ES-I3 (cell line): ENCODE data around the gene TFCP2.

Source experiments
- H3K36me3 ChIP-seq: 2 replicates; pipeline ENCODE4 v1.6.1; 2013; ENCODE audit warnings: mild to moderate bottlenecking, low read length, control low read depth, moderate library complexity; ENCODE audit not compliant: insufficient read depth
- H3K4me1 ChIP-seq: 2 replicates; pipeline ENCODE4 v1.6.1; 2013; ENCODE audit warnings: mild to moderate bottlenecking, control low read depth, low read length; ENCODE audit not compliant: insufficient read depth
- H3K9ac ChIP-seq: 2 replicates; pipeline ENCODE4 v1.6.1; 2013; ENCODE audit warnings: low read depth, mild to moderate bottlenecking, low read length, moderate library complexity
- H3K9me3 ChIP-seq: 2 replicates; pipeline ENCODE4 v1.6.1; 2013; ENCODE audit warnings: mild to moderate bottlenecking, low read length, moderate library complexity; ENCODE audit not compliant: control insufficient read depth, insufficient read depth

TFCP2 gene

DNA sequence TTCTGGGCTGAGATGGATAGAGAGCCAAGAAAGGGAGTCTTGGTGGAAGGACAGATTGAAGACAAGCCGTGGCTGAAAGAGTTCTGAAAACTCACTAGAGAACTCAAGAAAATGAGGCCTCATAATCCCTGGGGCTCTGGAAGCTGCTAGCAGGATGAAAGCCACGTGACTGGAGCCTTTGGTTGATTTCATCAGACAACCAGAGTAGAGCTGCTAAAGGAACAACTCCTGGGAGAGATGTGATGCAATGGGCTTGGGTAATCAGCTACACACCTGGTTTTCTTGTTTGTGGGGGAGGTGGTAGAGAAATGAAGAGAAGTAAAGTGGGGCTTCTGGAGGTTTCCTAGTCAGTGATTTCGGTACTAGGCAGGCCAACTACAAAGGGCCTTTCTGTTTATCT lies 102.9 kb downstream of the TFCP2 start:
- peaks cover 25% of the 10 kb centered on the region for H3K36me3 ChIP-seq
- H3K4me1 ChIP-seq: no peaks in the 10 kb centered on the region
- no peaks in the 10 kb centered on the region for H3K9me3 ChIP-seq
- H3K9ac ChIP-seq: no peak overlapping the region

DNA sequence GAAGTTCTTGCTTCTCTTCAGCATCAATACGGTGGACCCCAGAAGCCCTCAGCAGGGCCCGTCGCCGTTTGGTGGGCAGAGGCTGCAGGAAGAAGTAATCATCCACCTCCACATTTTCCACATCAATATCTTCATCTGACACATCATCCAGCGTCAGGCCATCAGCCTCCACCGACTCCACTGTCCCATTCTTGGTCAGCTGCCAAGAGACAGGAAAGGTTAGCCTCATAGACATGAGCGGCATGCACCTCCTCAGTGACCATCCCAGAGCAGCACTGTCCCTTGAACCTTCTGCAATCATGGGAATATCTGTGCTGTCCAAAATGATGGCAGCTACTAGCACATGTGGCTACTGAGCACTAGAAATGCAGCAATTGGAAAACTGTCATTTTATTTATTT lies 105.2 kb downstream of the TFCP2 start:
- H3K9ac ChIP-seq: no peak overlapping the region
- no peaks in the 10 kb centered on the region for H3K9me3 ChIP-seq
- H3K4me1 ChIP-seq: no peaks in the 10 kb centered on the region
- H3K36me3 ChIP-seq: peaks cover 20% of the 10 kb centered on the region

GRCh38 chr12:51067229-51067628 lies 105.7 kb downstream of the TFCP2 start:
- H3K9ac ChIP-seq: no peak overlapping the region
- no peaks in the 10 kb centered on the region for H3K9me3 ChIP-seq
- no peaks in the 10 kb centered on the region for H3K4me1 ChIP-seq
- H3K36me3 ChIP-seq: peaks cover 20% of the 10 kb centered on the region

DNA sequence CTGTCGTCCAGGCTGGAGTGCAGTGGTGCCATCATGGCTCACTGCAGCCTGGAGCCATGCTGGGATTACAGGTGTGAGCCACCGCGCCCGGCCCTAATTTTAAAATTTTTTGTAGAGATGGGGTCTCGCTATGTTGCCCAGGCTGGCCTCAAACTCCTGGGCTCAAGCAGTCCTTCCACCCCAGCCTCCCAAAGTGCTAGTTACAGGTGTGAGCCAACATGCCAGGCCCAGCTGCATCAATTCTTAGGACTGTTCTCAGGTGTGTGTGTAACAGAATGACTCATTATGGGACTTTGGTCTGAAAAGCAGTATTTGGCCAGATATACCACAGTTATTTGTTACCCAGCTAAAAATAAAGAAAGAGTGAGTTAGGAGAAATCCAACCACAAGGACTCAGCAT lies 107.4 kb downstream of the TFCP2 start:
- Histone ChIP-seq H3K9ac (no peak overlapping the region), H3K36me3 (peaks cover 7% of the 10 kb centered on the region), H3K9me3 (no peaks in the 10 kb centered on the region), H3K4me1 (no peaks in the 10 kb centered on the region)

DNA sequence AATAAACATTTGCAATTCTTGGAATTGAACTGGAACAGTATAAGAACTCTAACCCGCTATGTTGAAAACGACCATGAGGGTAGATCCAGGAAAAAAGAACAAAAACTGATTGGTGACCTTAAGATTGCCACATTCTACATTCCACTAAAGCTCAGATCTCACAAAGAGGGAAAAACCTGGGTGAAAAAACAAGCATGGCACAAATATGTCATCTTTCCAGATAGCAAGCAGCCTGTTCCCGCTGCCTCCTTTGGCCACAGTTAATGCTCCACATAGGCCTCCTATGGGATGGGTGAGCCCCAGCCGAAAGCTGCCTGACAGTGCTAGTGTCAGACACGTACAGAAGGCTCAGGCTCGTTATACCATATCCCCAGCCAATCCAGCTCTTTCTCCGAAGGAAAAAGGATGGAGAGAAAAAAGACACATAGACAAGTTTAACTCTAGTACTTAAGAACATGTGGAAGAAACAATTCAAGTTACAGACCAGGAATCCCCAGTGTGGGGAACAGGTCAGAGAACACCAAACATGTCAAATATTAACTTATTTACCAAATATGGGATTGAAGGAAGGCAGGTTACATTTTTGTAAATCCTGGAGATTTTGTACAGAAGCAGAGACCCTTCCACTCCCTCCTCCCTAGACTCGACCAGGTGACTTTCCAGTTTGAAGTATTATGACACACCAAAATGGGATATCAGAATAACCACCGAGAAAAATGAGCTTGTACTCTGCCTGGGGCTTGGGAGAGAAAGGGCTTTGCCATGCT lies 110.1 kb downstream of the TFCP2 start:
- no peaks in the 10 kb centered on the region for H3K4me1 ChIP-seq
- peaks cover 14% of the 10 kb centered on the region for H3K36me3 ChIP-seq
- no peaks in the 10 kb centered on the region for H3K9me3 ChIP-seq
- H3K9ac ChIP-seq: no peak overlapping the region

- no peaks in the 10 kb centered on the region for H3K9me3 ChIP-seq
- peaks cover 20% of the 10 kb centered on the region for H3K36me3 ChIP-seq
- no peaks in the 10 kb centered on the region for H3K4me1 ChIP-seq
- no peak overlapping the region for H3K9ac ChIP-seq
Measured at GRCh38 chr12:51059086-51059485, 113.8 kb downstream of the TFCP2 start.

- Histone ChIP-seq H3K36me3 (peaks cover 29% of the 10 kb centered on the region), H3K4me1 (no peaks in the 10 kb centered on the region), H3K9ac (no peak overlapping the region), H3K9me3 (no peaks in the 10 kb centered on the region)
Measured at GRCh38 chr12:51056242-51056641, 116.7 kb downstream of the TFCP2 start.

DNA sequence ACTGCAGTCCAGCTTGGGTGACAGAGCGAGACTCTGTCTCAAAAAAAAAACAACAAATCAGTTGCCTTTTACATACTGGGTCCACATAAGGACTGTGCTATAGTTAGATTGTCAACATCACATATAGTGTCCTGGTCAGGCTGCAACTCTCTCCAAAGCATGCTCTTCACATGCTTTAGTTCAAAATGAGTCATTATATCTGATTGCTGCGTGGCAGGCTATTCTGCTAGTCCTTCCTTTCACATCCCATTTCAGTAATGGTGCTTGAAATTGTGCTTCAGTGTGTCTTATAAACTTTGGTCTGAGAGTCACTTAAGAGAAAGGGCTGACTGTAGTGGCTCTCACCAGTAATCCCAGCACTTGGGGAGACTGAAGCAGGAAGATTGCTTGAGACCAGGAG lies 117.9 kb downstream of the TFCP2 start:
- Histone ChIP-seq H3K9ac (no peak overlapping the region), H3K36me3 (peaks cover 29% of the 10 kb centered on the region), H3K4me1 (no peaks in the 10 kb centered on the region), H3K9me3 (no peaks in the 10 kb centered on the region)

DNA sequence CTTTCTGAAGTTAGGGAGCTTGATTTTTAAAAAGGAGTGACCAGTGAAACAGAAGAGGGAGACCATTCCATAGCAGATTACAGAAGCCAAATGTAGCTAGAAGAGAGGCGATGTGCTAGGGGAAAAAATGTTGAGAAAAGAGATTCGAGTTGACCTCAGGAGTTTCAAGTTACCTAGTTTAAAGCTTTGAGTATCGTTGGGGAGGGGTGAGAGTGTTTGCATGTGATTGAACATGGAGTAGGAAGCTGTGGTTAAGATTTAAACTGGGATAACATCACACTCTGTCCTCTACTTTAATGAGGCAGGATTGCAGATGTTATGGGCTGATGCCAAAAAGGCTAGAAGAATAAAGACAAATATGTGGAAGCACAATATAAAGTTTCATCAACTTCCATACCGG lies 121.1 kb downstream of the TFCP2 start:
- H3K9ac ChIP-seq: no peak overlapping the region
- H3K4me1 ChIP-seq: peaks cover 8% of the 10 kb centered on the region; the same call in 1 of the 2 replicates
- H3K36me3 ChIP-seq: peaks cover 21% of the 10 kb centered on the region
- no peaks in the 10 kb centered on the region for H3K9me3 ChIP-seq

GRCh38 chr12:51049525-51049924 lies 123.4 kb downstream of the TFCP2 start:
- Histone ChIP-seq H3K9me3 (no peaks in the 10 kb centered on the region), H3K36me3 (peaks cover 14% of the 10 kb centered on the region), H3K4me1 (peaks cover 8% of the 10 kb centered on the region; the same call in 1 of the 2 replicates), H3K9ac (peak overlapping the region; percentile 94; the same call in 1 of the 2 replicates)

DNA sequence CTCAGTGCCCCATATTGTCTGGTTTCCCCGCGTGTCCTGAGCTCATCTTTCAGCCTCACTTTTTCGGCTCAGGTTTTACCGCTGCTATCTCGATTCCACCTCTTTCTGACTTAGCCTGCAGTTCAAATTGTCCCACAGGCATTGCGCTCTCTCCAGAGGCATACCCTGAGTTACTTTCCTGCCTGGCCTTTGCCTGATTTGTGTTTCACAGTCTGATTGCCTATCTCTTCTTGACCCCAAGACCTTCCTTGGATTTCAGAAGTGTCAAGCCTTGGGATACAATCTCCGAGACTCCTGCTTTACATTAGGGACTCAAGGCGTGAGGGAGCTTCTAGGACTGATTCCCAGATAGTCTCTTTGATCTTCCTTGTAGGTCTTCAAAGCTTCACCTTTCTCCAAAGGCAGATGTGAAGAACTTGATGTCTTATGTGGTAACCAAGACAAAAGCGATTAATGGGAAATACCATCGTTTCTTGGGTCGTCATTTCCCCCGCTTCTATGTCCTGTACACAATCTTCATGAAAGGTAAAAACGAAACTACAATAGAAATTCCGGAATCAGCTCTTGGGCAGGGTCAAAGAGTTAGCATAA lies 124.2 kb downstream of the TFCP2 start:
- Histone ChIP-seq H3K4me1 (peaks cover 8% of the 10 kb centered on the region; the same call in 1 of the 2 replicates), H3K9me3 (no peaks in the 10 kb centered on the region), H3K36me3 (peaks cover 9% of the 10 kb centered on the region), H3K9ac (peak overlapping the region; percentile 94)

- H3K36me3 ChIP-seq: peaks cover 9% of the 10 kb centered on the region
- peaks cover 8% of the 10 kb centered on the region; the same call in 1 of the 2 replicates for H3K4me1 ChIP-seq
- H3K9me3 ChIP-seq: no peaks in the 10 kb centered on the region
- H3K9ac ChIP-seq: peak within 1 kb of the TSS; percentile 94
Measured at GRCh38 chr12:51047655-51048540, 125.0 kb downstream of the TFCP2 start, which contains the start of gene LETMD1. LETMD1 (plus strand) TSS chr12:51048327; CDS start chr12:51048357, 30 bp downstream.
